HG03025 (cell line): ENCODE results near the gene FBXL16.

Experiments used
- ATAC-seq: cut with Tn5 transposase; IDR thresholded peaks from one replicate; pipeline ENCODE4 v1.9.1; 2021; ENCODE audit warnings: mild to moderate bottlenecking, moderate library complexity; ENCODE audit not compliant: unreplicated experiment, low FRiP score

Gene FBXL16

DNA sequence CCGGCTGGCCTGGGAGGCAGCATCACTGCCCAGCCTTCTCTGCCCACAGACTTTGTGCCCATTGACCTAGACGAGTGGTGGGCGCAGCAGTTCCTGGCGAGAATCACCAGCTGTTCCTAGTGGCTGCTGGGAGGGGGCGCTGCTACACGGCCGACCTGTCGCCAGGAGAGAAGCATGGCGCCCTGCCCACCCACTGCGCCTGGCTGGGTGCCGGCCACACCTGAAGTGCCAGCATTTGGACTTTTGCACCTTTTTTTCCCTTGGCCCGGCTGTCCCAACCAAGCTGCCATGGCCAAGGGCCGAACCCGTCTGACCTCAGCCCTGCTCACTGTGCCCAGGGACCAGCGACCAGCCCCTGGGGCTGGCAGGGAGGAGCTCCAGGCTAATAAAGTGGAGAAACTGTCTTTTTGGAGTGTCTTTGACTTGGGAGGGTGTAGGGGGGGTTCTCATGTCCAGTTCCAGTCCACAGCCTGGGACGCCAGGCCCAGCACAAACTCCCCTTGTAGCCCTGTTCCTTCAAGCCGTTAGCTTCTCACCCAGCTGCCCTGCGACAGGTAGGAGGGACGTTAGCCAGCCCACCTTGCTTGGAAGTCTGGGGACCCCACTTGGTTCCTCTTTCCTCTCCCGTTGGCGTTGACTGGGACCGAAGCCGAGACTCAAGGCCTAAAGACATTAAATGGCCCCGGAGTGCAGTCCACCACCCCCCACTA is 57.4 kb downstream of the FBXL16 start:
- no peak for ATAC-seq

DNA sequence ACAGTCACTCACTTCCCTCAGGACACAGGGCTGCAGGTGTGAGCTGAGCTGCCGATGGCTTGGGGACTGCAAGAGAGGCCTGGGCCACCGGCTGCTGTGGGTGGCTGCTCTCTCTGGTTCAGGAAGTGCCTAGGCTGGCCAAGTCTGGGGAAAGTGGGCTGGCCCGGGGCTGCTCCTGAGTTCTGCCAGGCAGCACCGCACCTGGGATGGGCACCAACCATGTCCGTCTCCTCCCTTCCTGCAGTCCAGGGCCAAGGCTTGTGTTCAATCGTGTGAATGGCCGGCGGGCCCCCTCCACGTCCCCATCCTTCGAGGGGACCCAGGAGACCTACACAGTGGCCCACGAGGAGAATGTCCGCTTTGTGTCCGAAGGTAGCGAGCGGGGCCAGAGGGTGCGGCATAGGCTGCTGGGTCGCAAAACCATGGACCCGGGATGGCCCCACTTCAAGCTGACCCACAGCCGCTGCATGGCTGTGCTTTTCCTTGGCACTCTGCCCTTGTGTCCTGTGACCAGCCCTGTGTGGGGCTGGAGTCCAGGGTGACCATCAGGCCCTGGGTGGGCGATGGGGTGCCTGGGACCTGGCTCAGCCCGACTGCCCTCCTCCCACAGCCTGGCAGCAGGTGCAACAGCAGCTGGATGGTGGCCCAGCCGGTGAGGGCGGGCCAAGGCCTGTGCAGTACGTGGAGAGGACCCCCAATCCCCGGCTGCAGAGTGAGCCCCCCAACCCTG is 58.3 kb downstream of the FBXL16 start:
- ATAC-seq = no peak

DNA sequence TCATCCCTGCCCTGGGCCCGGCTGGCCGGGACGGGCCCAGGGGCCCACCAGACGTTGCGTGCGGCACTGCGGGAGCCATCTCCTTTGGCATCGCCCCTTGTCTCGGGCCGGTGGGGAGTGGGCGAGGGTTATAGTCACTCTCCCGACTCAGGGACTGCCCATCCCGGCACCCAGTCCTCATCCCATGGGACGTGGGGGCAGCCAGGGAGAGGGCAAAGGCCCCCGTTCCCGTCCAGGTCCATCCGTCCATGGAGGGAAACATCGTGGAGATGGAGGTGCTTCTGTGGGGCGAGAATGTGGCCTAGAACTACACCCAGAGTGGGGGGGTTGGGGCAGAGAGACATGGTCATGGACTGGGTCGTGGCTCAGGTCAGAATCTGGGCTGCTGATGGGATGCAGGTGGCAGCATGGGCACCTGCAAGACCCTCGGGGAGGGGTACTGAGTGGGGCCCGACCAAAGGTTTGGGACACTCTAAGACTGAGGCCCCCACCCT is 58.9 kb downstream of the FBXL16 start:
- ATAC-seq = no peak

DNA sequence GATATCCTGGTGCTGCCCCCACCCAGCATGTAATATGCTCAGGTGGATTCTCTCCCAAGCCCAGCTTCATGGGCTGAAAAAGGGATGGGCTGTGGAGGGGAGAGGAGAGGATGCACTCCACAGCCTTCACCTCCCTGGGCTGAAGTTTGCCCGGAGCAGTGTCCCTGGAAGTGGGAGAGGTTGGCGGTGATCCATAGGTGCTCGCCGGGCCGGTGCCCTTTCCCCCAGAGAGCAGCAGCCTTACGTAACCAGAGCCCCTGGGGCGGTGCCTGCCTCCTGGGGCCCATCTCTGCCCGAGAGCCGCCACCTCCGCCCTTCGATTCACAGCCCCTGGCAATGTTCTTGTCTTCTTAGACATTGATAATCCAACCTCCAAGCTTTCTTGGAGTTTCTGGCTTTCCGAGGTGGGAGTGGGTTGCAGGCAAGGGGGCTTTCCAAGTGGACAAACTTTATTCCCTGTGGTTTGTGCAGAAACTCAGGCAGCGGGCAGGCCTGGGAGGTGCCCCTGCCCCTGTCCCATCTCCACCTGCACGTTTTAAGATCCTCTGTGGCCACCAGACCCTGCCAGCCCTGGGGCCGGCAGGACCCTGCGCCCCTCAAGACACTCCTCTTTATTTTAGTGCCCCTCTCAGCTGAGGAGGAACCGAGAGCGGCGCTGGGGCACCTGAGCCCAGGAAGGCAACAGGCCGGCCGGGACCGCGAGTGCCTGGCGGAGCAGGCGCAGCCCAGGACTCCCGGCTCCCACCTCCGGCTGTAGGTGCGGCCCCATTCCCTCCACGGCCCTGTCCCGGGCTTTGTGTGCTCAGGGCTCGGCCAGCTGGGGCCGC is 59.5 kb downstream of the FBXL16 start:
- ATAC-seq = no peak

DNA sequence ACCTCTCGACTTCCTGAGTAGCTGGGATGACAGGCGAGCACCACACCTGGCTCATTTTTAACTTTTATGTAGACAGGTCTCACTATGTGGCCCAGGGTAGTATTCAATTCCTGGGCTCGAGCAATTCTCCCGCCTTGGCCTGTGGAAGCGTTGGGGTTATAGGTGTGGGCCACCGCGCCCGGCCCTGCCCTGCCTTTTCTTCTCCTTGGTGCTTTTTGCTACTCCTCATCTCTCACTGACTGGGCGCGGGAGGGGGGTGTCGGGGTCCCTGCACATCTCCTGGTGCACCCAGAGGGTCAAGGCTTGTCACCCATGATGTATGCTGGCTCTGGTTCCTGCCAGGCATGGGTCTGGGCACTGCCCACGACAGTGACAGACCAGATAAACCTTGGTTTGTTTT is 61.0 kb downstream of the FBXL16 start:
- ATAC-seq = no peak

DNA sequence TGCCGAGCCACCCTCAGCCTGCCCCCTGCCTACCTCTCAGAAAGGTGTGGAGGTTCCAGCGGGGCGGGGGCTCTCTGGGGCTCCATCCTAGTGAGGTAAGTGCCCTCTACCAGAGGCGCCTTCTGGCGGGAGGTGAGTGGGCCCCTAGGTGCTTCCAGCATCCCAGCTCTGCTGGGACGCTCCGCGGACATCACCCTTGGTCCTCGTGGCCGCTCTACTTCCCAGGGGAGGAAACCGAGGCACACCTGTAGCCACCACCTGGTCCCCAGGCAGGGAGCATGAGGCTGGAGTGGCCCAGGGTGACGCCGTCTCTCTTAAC is 62.6 kb downstream of the FBXL16 start:
- no peak for ATAC-seq
